Measurements from ENCODE around the gene ADGRG3. TPM values are rescaled to one million over a fixed set of nuclear protein-coding genes. Genes with fewer than 3 reads are reported as not detected.

ADGRG3 gene
- total RNA-seq, 1 donor from 2014 or later: not detected

DNA sequence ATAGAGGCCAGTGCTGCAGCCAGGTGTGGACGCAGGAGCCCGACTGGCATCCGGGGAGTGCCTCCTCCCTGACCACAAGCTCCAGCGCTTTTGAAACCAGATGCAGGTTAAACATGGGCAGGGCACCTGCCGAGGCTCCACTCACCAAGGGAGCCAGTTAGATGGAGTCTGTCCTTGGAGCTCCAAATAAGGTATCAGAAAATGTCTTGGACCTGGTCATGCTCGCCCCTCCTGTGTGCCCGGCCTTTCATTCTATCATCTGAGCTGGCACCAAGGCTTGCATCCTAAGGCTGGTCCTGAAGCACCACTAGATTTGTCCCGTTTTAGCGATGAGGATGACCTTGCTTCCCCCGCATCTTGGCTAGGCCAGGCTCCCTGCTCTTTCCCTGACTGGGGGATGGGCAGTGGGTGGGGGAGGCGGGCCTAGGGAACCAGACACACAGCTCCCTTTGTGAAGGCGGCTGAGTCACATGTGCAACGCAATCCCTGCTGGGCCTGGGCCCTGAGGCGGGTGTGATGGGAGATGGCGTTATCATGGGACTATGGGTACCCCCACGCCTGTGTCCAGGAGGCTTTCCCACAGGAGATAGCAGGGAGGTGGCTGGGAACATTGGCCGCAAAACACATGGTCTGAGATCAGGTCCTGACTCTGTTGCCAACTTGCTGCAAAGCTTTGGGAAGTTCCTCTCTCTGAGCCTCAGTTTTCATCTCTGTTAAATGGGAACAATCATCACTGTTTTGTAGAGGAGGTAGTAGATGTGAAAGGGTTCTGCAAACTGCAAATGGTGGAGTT lies 44.7 kb upstream of the ADGRG3 start:
- H2AFZ ChIP-seq (replicated peaks): no peak overlapping the region

DNA sequence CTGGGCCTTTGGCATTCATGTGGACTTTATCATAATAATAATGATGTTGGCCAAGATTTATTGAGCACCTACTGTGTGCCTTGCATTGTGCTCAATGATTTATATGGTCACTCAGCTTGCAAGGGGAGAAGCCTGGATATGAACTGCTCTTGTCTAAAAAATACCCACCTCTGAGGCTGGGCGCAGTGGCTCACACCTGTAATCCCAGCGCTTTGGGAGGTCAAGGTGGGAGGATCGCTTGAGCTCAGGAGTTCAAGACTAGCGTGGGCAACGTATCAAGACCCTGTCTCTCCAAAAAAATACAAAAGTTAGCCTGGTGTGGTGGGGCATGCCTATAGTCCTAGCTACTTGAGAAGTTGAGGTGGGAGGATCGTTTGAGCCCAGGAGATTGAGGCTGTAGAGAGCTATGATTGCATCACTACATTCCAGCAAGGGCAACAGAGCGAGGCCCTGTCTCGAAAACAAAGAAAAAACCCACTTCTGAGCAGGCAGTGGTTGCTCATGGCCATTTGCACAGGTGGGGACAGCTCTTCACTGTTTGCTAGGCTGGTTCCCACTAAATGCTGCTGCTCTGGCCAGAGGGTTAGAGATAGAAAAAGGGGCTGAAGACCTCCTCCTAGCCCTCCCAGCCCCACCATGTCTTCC lies 43.9 kb upstream of the ADGRG3 start:
- H2AFZ ChIP-seq (replicated peaks): no peak overlapping the region
- H3K4me3 ChIP-seq: no peak overlapping the region
- peaks cover 63% of the 10 kb centered on the region for H3K4me1 Mint-ChIP-seq

More for the DNA sequence above, 44.7 kb upstream of the ADGRG3 start:
- Histone ChIP-seq H3K9me3 (ENCODE audit: low read depth) (no peaks in the 10 kb centered on the region), H3K9ac (no peak overlapping the region), H3K27ac (no peak overlapping the region), H3K36me3 (no peaks in the 10 kb centered on the region), H3K4me2 (no peak overlapping the region), H3K4me1 (peaks cover 30% of the 10 kb centered on the region), H3K79me2 (ENCODE audit: low read depth) (no peaks in the 10 kb centered on the region), H3F3A (ENCODE audit: low read depth) (peaks cover 9% of the 10 kb centered on the region), H3K4me3 (no peak overlapping the region), H3K27me3 (no peaks in the 10 kb centered on the region), H4K20me1 (ENCODE audit: low read depth) (no peaks in the 10 kb centered on the region)
- DNase-seq (ENCODE audit: low spot score): peak; percentile 46
- Mint-ChIP-seq H3K27ac (peak overlapping the region; percentile 25), H3K36me3 (no peaks in the 10 kb centered on the region), H3K9me3 (no peaks in the 10 kb centered on the region), H3K4me1 (peaks cover 61% of the 10 kb centered on the region), H3K4me3 (no peak overlapping the region), H3K27me3 (ENCODE audit: insufficient read depth, low read depth) (peaks cover 19% of the 10 kb centered on the region)
- TF ChIP-seq EZH2phosphoT487 (IDR thresholded peaks at IDR 0.05) (no peak), EZH2 (IDR thresholded peaks at IDR 0.05) (no peak)
- TF ChIP-seq, protein P1, sequence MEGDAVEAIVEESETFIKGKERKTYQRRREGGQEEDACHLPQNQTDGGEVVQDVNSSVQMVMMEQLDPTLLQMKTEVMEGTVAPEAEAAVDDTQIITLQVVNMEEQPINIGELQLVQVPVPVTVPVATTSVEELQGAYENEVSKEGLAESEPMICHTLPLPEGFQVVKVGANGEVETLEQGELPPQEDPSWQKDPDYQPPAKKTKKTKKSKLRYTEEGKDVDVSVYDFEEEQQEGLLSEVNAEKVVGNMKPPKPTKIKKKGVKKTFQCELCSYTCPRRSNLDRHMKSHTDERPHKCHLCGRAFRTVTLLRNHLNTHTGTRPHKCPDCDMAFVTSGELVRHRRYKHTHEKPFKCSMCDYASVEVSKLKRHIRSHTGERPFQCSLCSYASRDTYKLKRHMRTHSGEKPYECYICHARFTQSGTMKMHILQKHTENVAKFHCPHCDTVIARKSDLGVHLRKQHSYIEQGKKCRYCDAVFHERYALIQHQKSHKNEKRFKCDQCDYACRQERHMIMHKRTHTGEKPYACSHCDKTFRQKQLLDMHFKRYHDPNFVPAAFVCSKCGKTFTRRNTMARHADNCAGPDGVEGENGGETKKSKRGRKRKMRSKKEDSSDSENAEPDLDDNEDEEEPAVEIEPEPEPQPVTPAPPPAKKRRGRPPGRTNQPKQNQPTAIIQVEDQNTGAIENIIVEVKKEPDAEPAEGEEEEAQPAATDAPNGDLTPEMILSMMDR (IDR thresholded peaks at IDR 0.05): no peak

DNA sequence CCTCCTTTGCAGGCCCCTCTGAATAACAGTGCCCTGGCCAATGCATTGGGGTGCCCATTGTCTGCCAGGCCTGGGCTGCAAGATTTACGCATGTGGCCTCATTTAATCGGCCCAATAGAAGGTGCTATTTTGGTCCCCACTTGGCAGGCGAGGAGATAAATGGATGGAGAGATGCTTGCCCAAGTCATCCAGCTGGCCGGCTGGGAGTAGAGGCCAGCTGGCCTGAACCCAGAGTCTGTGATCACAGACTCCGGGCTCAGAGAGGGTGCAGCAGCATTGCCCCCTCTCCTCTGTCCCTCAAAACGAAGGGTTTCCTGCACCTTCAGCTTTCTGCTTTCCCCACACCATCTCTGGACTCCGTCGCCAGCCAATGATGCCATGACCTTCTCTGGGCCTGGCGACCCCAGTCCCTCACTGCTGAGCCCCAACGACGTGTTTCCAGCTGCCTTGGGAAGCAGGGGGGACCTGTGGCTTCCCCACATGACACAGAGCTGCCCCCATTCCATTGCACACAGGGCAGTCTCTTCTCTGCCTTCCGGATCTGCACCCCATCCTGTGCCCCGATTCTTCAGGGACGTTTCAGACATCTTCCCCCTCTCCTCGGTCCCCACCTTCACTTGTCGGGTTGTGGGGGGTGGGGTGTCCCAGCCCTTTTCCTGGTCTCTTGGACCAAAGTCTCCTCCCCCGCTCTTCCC lies 43.2 kb upstream of the ADGRG3 start:
- peaks cover 9% of the 10 kb centered on the region for H3F3A ChIP-seq (ENCODE audit: low read depth)
- DNase-seq (ENCODE audit: low spot score): no peak
- no peak overlapping the region for H3K4me2 ChIP-seq
- no peak overlapping the region for H3K4me3 ChIP-seq
- no peak overlapping the region for H2AFZ ChIP-seq (replicated peaks)
- no peaks in the 10 kb centered on the region for H3K36me3 ChIP-seq
- Mint-ChIP-seq H3K27me3 (ENCODE audit: insufficient read depth, low read depth) (peaks cover 18% of the 10 kb centered on the region), H3K9me3 (no peaks in the 10 kb centered on the region), H3K36me3 (no peaks in the 10 kb centered on the region), H3K27ac (peak overlapping the region; percentile 88), H3K4me1 (peaks cover 66% of the 10 kb centered on the region), H3K4me3 (no peak overlapping the region)
- no peaks in the 10 kb centered on the region for H4K20me1 ChIP-seq (ENCODE audit: low read depth)
- H3K79me2 ChIP-seq (ENCODE audit: low read depth): no peaks in the 10 kb centered on the region
- TF ChIP-seq, protein P1 (IDR thresholded peaks at IDR 0.05): no peak
- no peak for TF ChIP-seq EZH2phosphoT487 (IDR thresholded peaks at IDR 0.05)
- no peak overlapping the region for H3K27ac ChIP-seq
- no peaks in the 10 kb centered on the region for H3K9me3 ChIP-seq (ENCODE audit: low read depth)
- H3K27me3 ChIP-seq: no peaks in the 10 kb centered on the region
- peaks cover 24% of the 10 kb centered on the region for H3K4me1 ChIP-seq
- H3K9ac ChIP-seq: no peak overlapping the region

More for the DNA sequence above, 43.9 kb upstream of the ADGRG3 start:
- H3K27ac ChIP-seq: no peak overlapping the region
- peaks cover 17% of the 10 kb centered on the region for H3K27me3 Mint-ChIP-seq (ENCODE audit: insufficient read depth, low read depth)
- no peaks in the 10 kb centered on the region for H3K27me3 ChIP-seq
- H4K20me1 ChIP-seq (ENCODE audit: low read depth): no peaks in the 10 kb centered on the region
- H3K4me2 ChIP-seq: no peak overlapping the region
- no peak overlapping the region for H3K9ac ChIP-seq
- peaks cover 30% of the 10 kb centered on the region for H3K4me1 ChIP-seq
- H3K9me3 ChIP-seq (ENCODE audit: low read depth): no peaks in the 10 kb centered on the region
- H3K4me3 Mint-ChIP-seq: no peak overlapping the region
- H3K36me3 ChIP-seq: no peaks in the 10 kb centered on the region
- TF ChIP-seq, protein P1 (IDR thresholded peaks at IDR 0.05): no peak
- TF ChIP-seq EZH2 (IDR thresholded peaks at IDR 0.05) (no peak), EZH2phosphoT487 (IDR thresholded peaks at IDR 0.05) (no peak)
- no peaks in the 10 kb centered on the region for H3K9me3 Mint-ChIP-seq
- H3K36me3 Mint-ChIP-seq: no peaks in the 10 kb centered on the region
- peaks cover 9% of the 10 kb centered on the region for H3F3A ChIP-seq (ENCODE audit: low read depth)
- no peaks in the 10 kb centered on the region for H3K79me2 ChIP-seq (ENCODE audit: low read depth)
- DNase-seq (ENCODE audit: low spot score): no peak
- H3K27ac Mint-ChIP-seq: peak overlapping the region; percentile 74
